RWPE1 (cell line): ENCODE data around the gene IRF9.

Experiments
- CTCF ChIA-PET: fragments of 350-600 bp; sonication (Branson Sonifier 250); formaldehyde crosslinking; extraction: SDS; loops from one replicate; lab custom pipeline; 2021; lab: Yijun Ruan, JAX
- POLR2A ChIA-PET: fragments of 400-600 bp; formaldehyde crosslinking; extraction: SDS; loops from one replicate; lab custom pipeline; 2020; ENCODE audit warnings: antibody characterized with exemption; ENCODE audit not compliant: low non-redundant PET; lab: Yijun Ruan, JAX
- DNase-seq: peaks from one replicate; pipeline ENCODE4 v3.0.0; 2012; ENCODE audit warnings: low spot score
- H3K27ac ChIP-seq: fragments of 450-650 bp; 2 replicates; pipeline ENCODE4 v1.5.1; 2017
- CTCF ChIP-seq: fragments of 450-650 bp; conservative IDR thresholded peaks from 2 replicates; pipeline ENCODE4 v1.5.1; 2017; ENCODE audit warnings: low read depth, mild to moderate bottlenecking

IRF9 gene

GRCh38 chr14:24130717-24131548, 30.1 kb upstream of the IRF9 start:
- no peak overlapping the region for H3K27ac ChIP-seq

GRCh38 chr14:24131549-24131966, 29.5 kb upstream of the IRF9 start:
- no peak for DNase-seq
- H3K27ac ChIP-seq, result no peak overlapping the region
- no peak for TF ChIP-seq CTCF
- ChIA-PET POLR2A (no interaction called here), CTCF (no interaction called here)

More at GRCh38 chr14:24130717-24131548, 30.1 kb upstream of the IRF9 start:
- TF ChIP-seq CTCF, result no peak
- ChIA-PET CTCF (no interaction called here), POLR2A (no interaction called here)
- DNase-seq, result no peak

- ChIA-PET POLR2A (no interaction called here), CTCF (no interaction called here)
- TF ChIP-seq CTCF, result no peak
- H3K27ac ChIP-seq, result peak overlapping the region; percentile 6; the same call in 1 of the 2 replicates
- no peak for DNase-seq
These were observed 28.9 kb upstream of the IRF9 start for GRCh38 chr14:24132061-24132685.

- CTCF ChIA-PET, result interaction anchor here (0.6 kb wide), 1 partner anchor 9 kb away, joined by 4 read pairs; no protein-coding TSS in a partner anchor
- no peak overlapping the region for H3K27ac ChIP-seq
- no peak for TF ChIP-seq CTCF
- DNase-seq, result no peak
- POLR2A ChIA-PET, result no interaction called here
These were observed 28.1 kb upstream of the IRF9 start for GRCh38 chr14:24132976-24133375.

- no peak for TF ChIP-seq CTCF
- POLR2A ChIA-PET, result no interaction called here
- no peak for DNase-seq
- CTCF ChIA-PET, result interaction anchor here (0.6 to 0.7 kb wide), 2 partner anchors 10 to 70 kb away, joined by 4 to 5 read pairs; no protein-coding TSS in a partner anchor
- no peak overlapping the region for H3K27ac ChIP-seq
These were observed 27.3 kb upstream of the IRF9 start for GRCh38 chr14:24133735-24134134.

- no peak for TF ChIP-seq CTCF
- H3K27ac ChIP-seq, result peak overlapping the region; percentile 96
- DNase-seq, result no peak
- ChIA-PET CTCF (no interaction called here), POLR2A (interaction anchor here (0.9 to 2.6 kb wide), 3 partner anchors 11 to 21 kb away, joined by 3 to 12 read pairs (median 5); partner anchors contain the start of genes DCAF11, NRL, PSME2 and RNF31)
These were observed 25.6 kb upstream of the IRF9 start for GRCh38 chr14:24135584-24135833.
